B cell (primary cell): ENCODE data around the gene AHCY. TPM values are rescaled to one million over a fixed set of nuclear protein-coding genes. Genes with fewer than 3 reads are reported as not detected.

Experiments
- ATAC-seq: fragments of 200-7000 bp; cut with Tn5 transposase; one replicate; pipeline ENCODE4 v1.10.0; 2021; ENCODE audit warnings: low read depth, mild to moderate bottlenecking, moderate number of reproducible peaks, moderate library complexity
- CTCF ChIA-PET: fragments of 350-600 bp; sonication (Branson Sonifier 250); formaldehyde crosslinking; loops from one replicate; lab custom pipeline; 2021; ENCODE audit warnings: antibody characterized with exemption, inconsistent platforms; lab: Charles Lee
- POLR2A ChIA-PET: fragments of 350-600 bp; sonication (Branson Sonifier 250); formaldehyde crosslinking; loops from one replicate; lab custom pipeline; 2021; ENCODE audit warnings: antibody characterized with exemption; lab: Charles Lee
- DNase-seq: peaks from one replicate; pipeline ENCODE4 v3.0.0; 2013
- H2AFZ ChIP-seq: 2 replicates; pipeline ENCODE4 v1.6.1; 2012; ENCODE audit warnings: mild to moderate bottlenecking, low read depth, low read length; ENCODE audit not compliant: insufficient read depth, poor library complexity, severe bottlenecking
- H3K27ac ChIP-seq, 2 donors: 1 replicate in 1 of 2; 2 replicates in 1 of 2; pipeline ENCODE4 v1.5.1; 2012 to 2013; ENCODE audit warnings: low read length in 2 of 2, mild to moderate bottlenecking in 2 of 2, moderate library complexity in 1 of 2
- H3K27me3 ChIP-seq, 4 experiments: fragments of 200-600 bp in 1 of 4; sonication (generic) in 1 of 4; replicated peaks in 1 of 4; 1 replicate in 2 of 4; 2 replicates in 2 of 4; pipeline versions ENCODE4 v1.6.1 to v1.7.0; 2013 to 2016; ENCODE audit warnings: low read length in 3 of 4, mild to moderate bottlenecking in 2 of 4, mixed read lengths in 1 of 4, moderate library complexity in 1 of 4; ENCODE audit not compliant: insufficient read depth in 4 of 4, control insufficient read depth in 3 of 4; ENCODE audit errors: control extremely low read depth in 1 of 4
- H3K36me3 ChIP-seq, 2 experiments: replicated peaks in 1 of 2; 1 replicate in 1 of 2; 2 replicates in 1 of 2; pipeline versions ENCODE4 v1.6.1 to v1.7.1; 2013; ENCODE audit warnings: low read length in 1 of 2; ENCODE audit not compliant: insufficient read depth in 2 of 2, control insufficient read depth in 1 of 2; ENCODE audit errors: control extremely low read depth in 1 of 2, extremely low read depth in 1 of 2
- H3K4me1 ChIP-seq, 2 donors: fragments of 200-600 bp in 1 of 2; sonication (generic) in 1 of 2; 1 replicate in 1 of 2; 2 replicates in 1 of 2; pipeline versions ENCODE4 v1.5.1 to v1.6.1; 2013 to 2017; ENCODE audit warnings: low read length in 2 of 2; ENCODE audit not compliant: control insufficient read depth in 2 of 2, insufficient read depth in 2 of 2
- H3K4me2 ChIP-seq: replicated peaks from 2 replicates; pipeline ENCODE3; 2012; ENCODE audit warnings: mild to moderate bottlenecking, low read depth, low read length; ENCODE audit not compliant: poor library complexity, severe bottlenecking
- H3K4me3 ChIP-seq, 5 experiments: fragments of 200-600 bp in 1 of 5; sonication (generic) in 1 of 5; 1 replicate in 3 of 5; 2 replicates in 2 of 5; pipeline versions ENCODE4 v1.5.1 to v1.7.0; 2011 to 2016; ENCODE audit warnings: low read length in 4 of 5, mild to moderate bottlenecking in 4 of 5, low read depth in 2 of 5, control low read depth in 1 of 5, moderate library complexity in 1 of 5; ENCODE audit not compliant: insufficient read depth in 1 of 5; ENCODE audit errors: control extremely low read depth in 1 of 5, extremely low read depth in 1 of 5
- H3K79me2 ChIP-seq: fragments of 200-600 bp; sonication (generic); one replicate; pipeline ENCODE4 v1.6.0; 2016; ENCODE audit warnings: low read length; ENCODE audit not compliant: control insufficient read depth, insufficient read depth
- H3K9ac ChIP-seq: fragments of 200-600 bp; sonication (generic); 2 replicates; pipeline ENCODE4 v1.6.1; 2017; ENCODE audit warnings: mild to moderate bottlenecking, low read length, moderate library complexity
- H3K9me3 ChIP-seq, 3 donors: one replicate each; pipeline versions ENCODE4 v1.6.1 to v1.7.1; 2013; ENCODE audit warnings: low read length in 2 of 3; ENCODE audit not compliant: control insufficient read depth in 2 of 3, insufficient read depth in 1 of 3; ENCODE audit errors: control extremely low read depth in 1 of 3
- H4K20me1 ChIP-seq: 2 replicates; pipeline ENCODE4 v1.6.0; 2012; ENCODE audit warnings: mild to moderate bottlenecking, low read length; ENCODE audit not compliant: insufficient read depth, control insufficient read depth, poor library complexity, severe bottlenecking
- H3K27ac Mint-ChIP-seq: one replicate; pipeline ENCODE4 v1.8.0; 2021; ENCODE audit warnings: mixed read lengths
- H3K27me3 Mint-ChIP-seq: one replicate; pipeline ENCODE4 v1.8.0; 2021; ENCODE audit warnings: mixed read lengths
- H3K4me1 Mint-ChIP-seq: one replicate; pipeline ENCODE4 v1.8.0; 2021; ENCODE audit warnings: mixed read lengths
- H3K4me3 Mint-ChIP-seq: one replicate; pipeline ENCODE4 v1.8.0; 2021; ENCODE audit warnings: mixed read lengths
- H3K9me3 Mint-ChIP-seq: one replicate; pipeline ENCODE4 v1.8.0; 2022; ENCODE audit warnings: mixed read lengths; ENCODE audit not compliant: insufficient read depth
- EZH2 ChIP-seq: IDR thresholded peaks from 2 replicates; pipeline ENCODE4 v1.6.1; 2012; ENCODE audit warnings: borderline replicate concordance, low read depth, mild to moderate bottlenecking, moderate library complexity, low read length; ENCODE audit not compliant: insufficient read depth, poor library complexity, severe bottlenecking
- WGBS: methylation state at CpG from one replicate; pipeline ENCODE4 v1.1.5; 2013; ENCODE audit warnings: missing lambda C conversion rate; ENCODE audit not compliant: insufficient coverage; 5-methylcytosine and 5-hydroxymethylcytosine counted together
- intact Hi-C: fragments of 100-400 bp; cut with micrococcal nuclease; formaldehyde crosslinking; loops from one replicate; pipeline ENCODE4 v1.10.0; 2022
- polyA plus RNA-seq: library from polyadenylated mRNA; depleted of rRNA; stranded (reverse); fragments of >200 nt; gene quantifications from 2 replicates; pipeline ENCODE4 v1.2.3, GENCODE V29; 2012
- total RNA-seq, 2 donors: library from RNA; stranded (reverse); fragments of 120-200 nt in 1 of 2; gene quantifications; 1 replicate in 1 of 2; 2 replicates in 1 of 2; pipeline versions ENCODE4 v1.2.3 to v1.2.4, GENCODE V29; 2013 to 2022
- TF ChIP-seq, protein P1 (sequence below): fragments of 200-600 bp; IDR thresholded peaks from one replicate; pipeline ENCODE4 v1.8.0; 2022; ENCODE audit warnings: antibody characterized with exemption, mild to moderate bottlenecking

Gene AHCY
- total and polyA plus RNA-seq, 2 donors (not counting 1 experiment from before 2014, with no cell fraction given), result 43.6 to 44.0 TPM

DNA sequence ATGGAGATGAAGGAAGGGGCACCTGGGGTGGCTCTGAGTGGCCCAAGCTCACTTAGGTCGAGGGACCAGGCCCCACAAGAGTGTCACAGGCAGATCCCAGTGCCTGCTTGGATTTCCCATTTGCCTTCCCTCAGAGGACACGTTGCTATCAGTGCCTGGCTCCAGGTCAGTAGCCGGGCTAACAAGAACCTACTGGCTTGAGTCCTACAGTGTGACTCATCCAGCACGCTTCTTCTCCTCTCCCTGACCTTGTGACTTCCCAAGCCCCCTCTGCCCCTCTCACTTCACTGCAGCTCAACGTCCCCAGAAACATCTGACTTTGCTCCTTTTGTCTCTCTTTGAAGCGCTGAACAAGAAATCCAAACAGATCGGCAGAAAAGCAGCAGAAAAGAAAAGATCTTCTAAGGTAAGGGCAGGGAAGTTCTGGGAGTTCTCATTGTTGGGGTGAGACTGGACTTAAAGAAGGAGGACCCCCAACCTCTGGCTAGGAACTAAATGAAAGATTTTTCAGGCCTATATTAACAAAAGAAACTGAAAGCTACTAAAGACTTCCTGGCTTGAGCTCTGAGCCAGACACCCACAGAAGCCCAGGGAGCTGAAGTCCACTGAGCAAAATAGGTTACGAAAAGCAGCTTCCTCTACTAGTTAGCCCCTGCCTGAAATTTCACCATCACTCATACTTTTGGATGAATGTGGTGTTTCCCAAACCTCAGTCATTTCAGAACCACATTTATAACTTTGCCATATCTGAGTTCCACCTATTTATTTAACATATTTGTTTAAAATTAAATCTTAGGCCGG lies 40.5 kb downstream of the AHCY start:
- POLR2A ChIA-PET, result interaction anchor here (0.5 kb wide), 1 partner anchor 26 kb away, joined by 6 read pairs; no protein-coding TSS in a partner anchor
- no peak for ATAC-seq
- H3K9me3 ChIP-seq, result no peaks in the 10 kb centered on the region
- H3K79me2 ChIP-seq, result no peaks in the 10 kb centered on the region
- CTCF ChIA-PET, result no interaction called here
- Mint-ChIP-seq H3K27me3 (no peaks in the 10 kb centered on the region), H3K4me1 (peaks cover 5% of the 10 kb centered on the region), H3K9me3 (no peaks in the 10 kb centered on the region), H3K4me3 (no peak overlapping the region), H3K27ac (peak overlapping the region; percentile 6)
- no peak overlapping the region for H3K27ac ChIP-seq
- H3K4me1 ChIP-seq, result no peaks in the 10 kb centered on the region
- intact Hi-C loops, result no loop called here
- H4K20me1 ChIP-seq, result no peaks in the 10 kb centered on the region
- H3K27me3 ChIP-seq, result no peaks in the 10 kb centered on the region
- H3K4me3 ChIP-seq, result no peak overlapping the region
- no peak overlapping the region for H3K4me2 ChIP-seq
- WGBS, result 97% methylated on average over 6 of the region's 9 CpGs
- H3K9ac ChIP-seq, result no peak overlapping the region
- no peak for DNase-seq
- TF ChIP-seq, protein P1, sequence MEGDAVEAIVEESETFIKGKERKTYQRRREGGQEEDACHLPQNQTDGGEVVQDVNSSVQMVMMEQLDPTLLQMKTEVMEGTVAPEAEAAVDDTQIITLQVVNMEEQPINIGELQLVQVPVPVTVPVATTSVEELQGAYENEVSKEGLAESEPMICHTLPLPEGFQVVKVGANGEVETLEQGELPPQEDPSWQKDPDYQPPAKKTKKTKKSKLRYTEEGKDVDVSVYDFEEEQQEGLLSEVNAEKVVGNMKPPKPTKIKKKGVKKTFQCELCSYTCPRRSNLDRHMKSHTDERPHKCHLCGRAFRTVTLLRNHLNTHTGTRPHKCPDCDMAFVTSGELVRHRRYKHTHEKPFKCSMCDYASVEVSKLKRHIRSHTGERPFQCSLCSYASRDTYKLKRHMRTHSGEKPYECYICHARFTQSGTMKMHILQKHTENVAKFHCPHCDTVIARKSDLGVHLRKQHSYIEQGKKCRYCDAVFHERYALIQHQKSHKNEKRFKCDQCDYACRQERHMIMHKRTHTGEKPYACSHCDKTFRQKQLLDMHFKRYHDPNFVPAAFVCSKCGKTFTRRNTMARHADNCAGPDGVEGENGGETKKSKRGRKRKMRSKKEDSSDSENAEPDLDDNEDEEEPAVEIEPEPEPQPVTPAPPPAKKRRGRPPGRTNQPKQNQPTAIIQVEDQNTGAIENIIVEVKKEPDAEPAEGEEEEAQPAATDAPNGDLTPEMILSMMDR, result no peak
- TF ChIP-seq EZH2, result no peak
- peak overlapping the region; percentile 14 for H2AFZ ChIP-seq
- H3K36me3 ChIP-seq, result no peaks in the 10 kb centered on the region
